RPMI7951 (cell line): ENCODE results near the gene CDKN2B-AS1. TPM values are rescaled to one million over a fixed set of nuclear protein-coding genes. Genes with fewer than 3 reads are reported as not detected.

Source experiments
- DNase-seq: peaks from one replicate; pipeline ENCODE4 v3.0.0-alpha.2; 2012; ENCODE audit warnings: low read depth
- total RNA-seq: library from RNA; depleted of rRNA; stranded (reverse); fragments of >200 nt; shearing (Covaris generic); gene quantifications from 2 replicates; pipeline ENCODE4 v1.2.3, GENCODE V29; 2014

CDKN2B-AS1 gene
- total RNA-seq, 1 experiment from 2014 or later: 7.0 TPM

DNA sequence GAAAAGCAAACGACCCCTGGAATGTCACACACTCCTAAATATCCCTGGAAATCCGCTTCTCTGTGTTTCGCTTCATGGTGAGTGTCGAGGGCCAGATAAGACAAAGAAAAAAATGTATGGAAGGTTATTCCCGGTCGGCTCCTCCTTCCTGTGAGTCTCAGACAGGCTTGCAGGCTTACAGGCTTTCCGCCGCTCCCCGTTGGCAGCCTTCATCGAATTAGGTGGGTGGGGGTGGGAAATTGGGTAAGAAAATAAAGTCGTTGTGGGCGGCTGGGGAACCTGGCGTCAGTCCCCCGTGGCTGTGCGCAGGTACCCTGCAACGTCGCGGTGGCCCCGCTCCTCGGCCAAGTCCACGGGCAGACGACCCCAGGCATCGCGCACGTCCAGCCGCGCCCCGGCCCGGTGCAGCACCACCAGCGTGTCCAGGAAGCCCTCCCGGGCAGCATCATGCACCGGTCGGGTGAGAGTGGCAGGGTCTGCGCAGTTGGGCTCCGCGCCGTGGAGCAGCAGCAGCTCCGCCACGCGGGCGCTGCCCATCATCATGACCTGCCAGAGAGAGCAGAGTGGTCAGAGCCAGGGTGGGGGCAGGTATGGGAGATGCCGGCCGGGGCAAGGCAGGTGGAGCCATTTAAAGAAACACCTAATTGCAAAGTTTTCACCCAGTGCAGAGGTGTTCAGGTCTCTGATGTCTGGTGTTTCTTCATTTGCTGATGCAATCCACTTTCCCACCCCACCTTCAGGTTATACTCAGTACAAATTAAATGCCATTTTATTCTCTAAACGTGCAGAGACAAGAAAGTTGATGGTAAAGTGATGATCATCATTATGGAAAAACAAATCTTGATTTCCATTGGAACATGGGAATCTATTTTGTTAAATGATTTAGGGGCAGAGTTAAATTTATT, 11.4 kb downstream of the CDKN2B-AS1 start:
- DNase-seq: no peak

GRCh38 chr9:22008384-22008716, 13.8 kb downstream of the CDKN2B-AS1 start:
- no peak for DNase-seq

GRCh38 chr9:22008717-22009505, 14.3 kb downstream of the CDKN2B-AS1 start, which contains the start of gene CDKN2B:
Gene CDKN2B (minus strand): TSS chr9:22009305. CDS start chr9:22008953, 352 bp downstream.
- peak; percentile 95 for DNase-seq

GRCh38 chr9:22009506-22009867, 14.9 kb downstream of the CDKN2B-AS1 start:
- DNase-seq: no peak

- DNase-seq: no peak
Observed at GRCh38 chr9:22010866-22011625, 16.5 kb downstream of the CDKN2B-AS1 start.

DNA sequence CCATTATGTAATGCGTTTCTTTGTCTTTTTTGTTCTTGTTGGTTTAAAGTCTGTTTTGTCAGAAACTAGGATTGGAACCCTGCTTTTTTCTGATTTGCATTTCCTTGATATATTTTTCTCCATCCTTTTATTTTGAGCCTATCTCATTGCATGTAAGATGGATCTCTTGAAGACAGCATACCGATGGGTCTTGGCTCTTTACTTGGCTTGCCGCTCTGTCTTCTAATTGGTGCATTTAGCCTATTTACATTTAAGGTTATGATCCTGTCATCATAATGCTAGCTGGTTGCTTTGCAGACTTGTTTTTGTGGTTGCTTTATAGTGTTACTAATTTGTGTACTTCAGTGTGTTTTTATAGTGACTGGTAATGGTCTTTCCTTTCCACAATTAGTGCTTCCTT, 27.8 kb downstream of the CDKN2B-AS1 start:
- no peak for DNase-seq

DNA sequence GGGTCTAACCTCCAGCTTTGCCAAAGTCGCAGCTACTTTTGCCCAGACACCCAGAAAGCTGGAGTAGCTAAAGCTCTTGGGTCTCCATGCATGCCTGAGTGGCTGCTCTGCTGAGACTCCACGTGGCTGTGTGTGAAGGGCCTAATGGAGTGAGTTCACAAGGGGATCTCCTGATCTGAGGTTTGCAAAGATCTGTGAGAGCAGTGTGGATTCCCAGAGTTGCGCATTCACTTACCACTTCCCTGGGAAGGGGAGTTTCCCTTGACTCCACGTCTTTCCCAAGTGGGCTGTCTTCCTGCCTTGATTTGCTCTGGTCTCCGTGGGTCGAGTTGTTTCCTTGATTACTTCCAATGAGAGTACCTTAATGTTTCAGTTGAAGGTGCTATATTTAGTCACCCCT, 32.1 kb downstream of the CDKN2B-AS1 start:
- DNase-seq: no peak

- DNase-seq: no peak
Observed at GRCh38 chr9:22028394-22028793, 33.8 kb downstream of the CDKN2B-AS1 start.

GRCh38 chr9:22029231-22029630, 34.6 kb downstream of the CDKN2B-AS1 start:
- DNase-seq: no peak

DNA sequence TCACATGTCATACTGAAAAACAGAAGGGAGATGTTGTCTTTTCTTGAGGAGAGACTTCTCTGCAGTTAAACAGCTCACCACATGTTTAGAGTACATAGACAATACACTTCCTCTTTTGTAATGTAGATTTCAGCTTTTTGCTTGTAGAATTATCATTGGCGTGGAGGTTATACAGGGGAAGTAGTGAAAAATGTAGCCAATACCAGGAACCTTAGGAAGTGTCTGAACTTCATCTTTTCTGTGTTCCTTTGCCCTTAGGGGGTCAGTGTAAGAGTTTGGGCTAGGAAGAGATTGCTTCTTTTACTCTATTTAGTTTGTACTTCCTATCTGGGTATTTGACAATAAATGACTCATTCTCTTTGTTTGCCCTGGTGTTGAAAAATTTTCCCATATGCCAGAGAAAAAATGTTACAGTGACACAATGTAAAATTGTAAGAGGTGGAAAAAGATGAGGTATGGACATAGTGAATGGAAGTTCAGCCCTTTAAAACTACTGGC, 35.6 kb downstream of the CDKN2B-AS1 start:
- DNase-seq: peak; percentile 84

GRCh38 chr9:22031655-22032411, 37.2 kb downstream of the CDKN2B-AS1 start:
- peak; percentile 52 for DNase-seq

DNA sequence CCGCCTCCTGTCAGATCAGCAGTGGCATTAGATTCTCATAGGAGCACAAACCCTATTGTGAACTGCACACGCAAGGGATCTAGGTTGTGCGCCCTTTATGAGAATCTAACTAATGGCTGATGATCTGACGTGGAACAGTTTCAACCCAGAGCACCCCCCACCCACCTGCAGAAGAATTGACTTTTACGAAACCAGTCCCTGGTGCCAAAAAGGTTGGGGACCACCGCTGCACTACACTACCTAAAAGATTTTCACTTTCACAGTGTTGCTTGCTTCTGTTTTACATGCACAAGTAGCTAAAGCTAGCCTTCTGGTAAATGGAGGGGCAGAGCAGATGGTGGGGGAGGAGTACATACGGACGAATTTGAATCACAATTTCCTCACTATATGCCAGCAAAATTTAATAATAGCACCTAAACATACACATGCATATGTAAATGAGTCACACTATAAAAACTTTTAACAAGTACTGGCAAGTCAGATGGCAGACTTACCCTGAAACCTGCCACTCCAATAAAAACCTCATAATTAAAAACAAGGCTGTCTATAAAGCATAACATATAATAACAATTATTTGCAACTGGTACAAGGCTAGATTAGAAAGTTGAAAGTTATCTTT, 38.5 kb downstream of the CDKN2B-AS1 start:
- no peak for DNase-seq

DNA sequence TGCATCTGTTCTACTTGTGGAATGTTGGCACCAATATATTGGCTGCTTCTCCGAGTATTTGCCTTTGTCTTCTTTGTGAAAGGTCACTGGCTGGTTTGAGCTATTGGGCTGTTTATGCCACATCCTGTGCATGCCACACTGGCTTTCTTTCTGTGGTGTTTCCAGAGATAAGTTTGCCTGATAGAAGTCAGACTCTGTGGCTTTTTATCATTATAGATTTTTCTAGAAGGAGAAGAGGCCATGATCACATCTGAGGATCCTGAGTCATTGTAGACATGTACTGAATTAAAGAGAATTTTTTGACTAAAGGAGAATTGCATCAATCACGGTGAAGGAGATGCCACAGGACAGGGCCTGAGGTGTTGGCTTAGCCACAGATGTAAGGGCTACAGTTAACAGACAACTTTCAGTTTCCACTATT, 41.0 kb downstream of the CDKN2B-AS1 start:
- peak; percentile 88 for DNase-seq

GRCh38 chr9:22036866-22037626, 42.5 kb downstream of the CDKN2B-AS1 start:
- no peak for DNase-seq

GRCh38 chr9:22037954-22038690, 43.5 kb downstream of the CDKN2B-AS1 start:
- DNase-seq: peak; percentile 43

DNA sequence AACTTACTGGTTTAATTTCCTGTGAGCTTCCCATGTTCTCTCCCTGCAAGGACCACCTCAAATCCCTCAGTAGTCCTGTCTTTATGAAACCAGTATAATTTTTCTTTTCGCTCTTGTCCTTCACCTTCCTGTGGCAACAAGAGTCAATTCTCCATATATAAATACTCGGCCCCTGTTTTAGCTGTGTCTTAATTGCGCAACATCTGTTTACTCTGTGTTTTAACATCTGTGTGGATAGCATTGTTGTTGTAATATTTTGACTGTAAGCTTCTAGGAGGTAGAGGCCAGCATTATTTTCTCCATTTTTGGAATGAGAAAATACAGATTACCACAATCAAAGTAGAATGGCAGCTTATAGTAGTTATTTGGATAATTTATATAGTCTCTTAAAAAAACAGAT, 44.7 kb downstream of the CDKN2B-AS1 start:
- DNase-seq: no peak

GRCh38 chr9:22040760-22041159, 46.2 kb downstream of the CDKN2B-AS1 start:
- peak; percentile 82 for DNase-seq

DNA sequence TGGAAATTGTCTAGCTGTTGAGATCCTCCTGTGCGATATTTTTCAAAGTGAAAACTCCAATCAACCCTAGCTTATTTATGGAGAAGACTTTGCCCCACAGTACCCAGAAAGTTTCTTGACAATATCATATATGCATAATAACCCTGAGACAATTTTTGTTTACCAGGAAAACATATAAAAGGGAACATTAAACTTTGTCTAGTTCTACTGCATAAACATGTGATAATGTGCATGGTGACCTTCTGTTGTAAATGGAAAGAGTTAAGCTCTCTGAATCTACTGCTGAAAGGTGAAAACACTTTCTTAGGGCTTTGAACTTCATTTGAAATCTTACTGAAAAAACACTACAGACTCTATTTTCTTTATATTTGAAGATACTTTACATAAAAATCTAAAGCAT, 46.8 kb downstream of the CDKN2B-AS1 start:
- DNase-seq: no peak

DNA sequence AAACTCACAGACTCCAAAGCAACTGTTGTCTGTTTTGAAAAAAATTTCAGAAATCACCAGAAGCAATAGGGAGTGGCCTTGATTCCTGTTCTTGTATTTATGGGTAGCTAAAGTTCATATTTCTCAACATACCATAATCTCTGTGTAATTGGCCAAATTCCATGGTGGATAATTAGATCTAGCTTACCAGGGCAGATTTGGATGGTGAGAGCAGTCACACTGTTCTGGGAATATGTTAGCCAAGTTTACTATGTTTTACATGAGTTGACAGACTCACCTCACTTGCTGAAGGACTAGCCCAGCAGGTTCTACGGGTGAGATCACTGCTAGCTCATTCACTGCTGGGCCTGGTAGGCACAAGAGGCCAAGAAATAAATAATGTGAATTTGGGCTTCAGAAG, 47.2 kb downstream of the CDKN2B-AS1 start:
- no peak for DNase-seq
